WTC11 (cell line): ENCODE measurements around the gene TEX14. TPM values are rescaled to one million over a fixed set of nuclear protein-coding genes. Genes with fewer than 3 reads are reported as not detected.

Experiments
- ATAC-seq: fragments of 200-7000 bp; cut with Tn5 transposase; 2 replicates; pipeline ENCODE4 v1.10.0; 2021; ENCODE audit warnings: mild to moderate bottlenecking, moderate library complexity
- CTCF ChIA-PET: fragments of 300-600 bp; sonication (Branson Sonifier 250); formaldehyde crosslinking; loops from one replicate; lab custom pipeline; 2021; ENCODE audit warnings: antibody characterized with exemption; lab: Charles Lee
- POLR2A ChIA-PET: fragments of 350-600 bp; sonication (Branson Sonifier 250); formaldehyde crosslinking; loops from one replicate; lab custom pipeline; 2021; ENCODE audit warnings: antibody characterized with exemption; lab: Charles Lee
- DNase-seq: peaks from one replicate; pipeline ENCODE4 v3.0.0; 2021; ENCODE audit warnings: low spot score
- H3K27ac Mint-ChIP-seq: 2 replicates; pipeline ENCODE4 v1.8.0; 2021; ENCODE audit warnings: mixed read lengths
- H3K27me3 Mint-ChIP-seq: 2 replicates; pipeline ENCODE4 v1.8.0; 2021; ENCODE audit warnings: low read depth, mild to moderate bottlenecking, moderate library complexity, mixed read lengths
- H3K36me3 Mint-ChIP-seq: 2 replicates; pipeline ENCODE4 v1.8.0; 2021; ENCODE audit warnings: mixed read lengths
- H3K4me1 Mint-ChIP-seq: 2 replicates; pipeline ENCODE4 v1.8.0; 2022; ENCODE audit warnings: mixed read lengths
- H3K4me3 Mint-ChIP-seq: 2 replicates; pipeline ENCODE4 v1.8.0; 2021; ENCODE audit warnings: mild to moderate bottlenecking, moderate library complexity, mixed read lengths
- H3K9me3 Mint-ChIP-seq: 2 replicates; pipeline ENCODE4 v1.8.0; 2021; ENCODE audit warnings: mixed read lengths
- ARID4B ChIP-seq: sonication (generic); formaldehyde crosslinking; IDR thresholded peaks from 2 replicates; pipeline ENCODE4 v1.8.0; 2023; ENCODE audit warnings: missing genetic modification reagents, mild to moderate bottlenecking, borderline replicate concordance
- ATF1 ChIP-seq: sonication (generic); formaldehyde crosslinking; IDR thresholded peaks from 2 replicates; pipeline ENCODE4 v1.8.1; 2023; ENCODE audit warnings: mild to moderate bottlenecking, moderate library complexity, missing genetic modification reagents
- E2F4 ChIP-seq: sonication (generic); formaldehyde crosslinking; IDR thresholded peaks from 2 replicates; pipeline ENCODE4 v1.8.1; 2022; ENCODE audit warnings: low read depth, mild to moderate bottlenecking, moderate library complexity, missing genetic modification reagents, borderline replicate concordance
- ESRRA ChIP-seq: sonication (generic); formaldehyde crosslinking; IDR thresholded peaks from 2 replicates; pipeline ENCODE4 v1.8.1; 2022; ENCODE audit warnings: mild to moderate bottlenecking, missing genetic modification reagents, borderline replicate concordance
- NR3C1 ChIP-seq: sonication (generic); formaldehyde crosslinking; conservative IDR thresholded peaks from 2 replicates; pipeline ENCODE4 v1.8.1; 2023; ENCODE audit warnings: low read depth, mild to moderate bottlenecking, missing genetic modification reagents
- SOX15 ChIP-seq: fragments of 250-450 bp; sonication (Bioruptor Pico); IDR thresholded peaks from 2 replicates; pipeline ENCODE4 v1.9.0; 2021; ENCODE audit warnings: mild to moderate bottlenecking
- SP1 ChIP-seq: sonication (generic); formaldehyde crosslinking; conservative IDR thresholded peaks from 2 replicates; pipeline ENCODE4 v1.8.1; 2022; ENCODE audit warnings: missing genetic modification reagents
- TEAD1 ChIP-seq: sonication (generic); formaldehyde crosslinking; IDR thresholded peaks from 2 replicates; pipeline ENCODE4 v1.8.0; 2022; ENCODE audit warnings: mild to moderate bottlenecking, missing genetic modification reagents
- ZBTB43 ChIP-seq: sonication (generic); formaldehyde crosslinking; IDR thresholded peaks from 2 replicates; pipeline ENCODE4 v1.8.1; 2023; ENCODE audit warnings: mild to moderate bottlenecking, missing genetic modification reagents
- ZNF532 ChIP-seq: fragments of 250-450 bp; sonication (Bioruptor Pico); IDR thresholded peaks from 2 replicates; pipeline ENCODE4 v1.9.0; 2021; ENCODE audit warnings: mild to moderate bottlenecking, borderline replicate concordance
- total RNA-seq: library from RNA; stranded (reverse); gene quantifications from 3 replicates; pipeline ENCODE4 v1.2.3, GENCODE V29; 2021
- TF ChIP-seq, protein P1 (sequence below): sonication (generic); formaldehyde crosslinking; IDR thresholded peaks from 2 replicates; pipeline ENCODE4 v1.8.1; 2022; ENCODE audit warnings: low read depth, missing genetic modification reagents, borderline replicate concordance
- TF ChIP-seq, protein P2 (sequence below): sonication (generic); formaldehyde crosslinking; IDR thresholded peaks from 2 replicates; pipeline ENCODE4 v1.8.0; 2022; ENCODE audit warnings: mild to moderate bottlenecking, missing genetic modification reagents

Gene TEX14
- total RNA-seq, 1 experiment from 2014 or later: 1.4 TPM

DNA sequence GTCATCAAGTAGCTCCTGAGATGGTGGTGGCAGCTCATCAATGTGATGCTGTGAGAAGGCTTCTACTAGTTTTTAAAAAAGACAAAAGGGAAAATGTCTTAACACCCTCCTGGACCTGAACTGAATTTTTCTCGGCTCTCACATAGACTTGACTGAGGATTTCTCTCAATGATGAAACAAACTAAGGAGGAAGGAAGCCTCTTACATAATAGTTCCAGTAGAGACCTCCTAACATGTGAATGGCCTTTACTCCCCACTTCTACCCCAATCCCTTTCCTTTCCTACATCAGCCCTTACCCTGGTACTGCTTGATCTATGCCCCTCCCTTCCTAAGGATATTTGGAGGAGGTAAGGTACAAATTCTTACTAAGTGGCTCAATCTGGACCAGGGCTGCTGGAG is 122.6 kb downstream of the TEX14 start (continued):
- TF ChIP-seq, protein P1, sequence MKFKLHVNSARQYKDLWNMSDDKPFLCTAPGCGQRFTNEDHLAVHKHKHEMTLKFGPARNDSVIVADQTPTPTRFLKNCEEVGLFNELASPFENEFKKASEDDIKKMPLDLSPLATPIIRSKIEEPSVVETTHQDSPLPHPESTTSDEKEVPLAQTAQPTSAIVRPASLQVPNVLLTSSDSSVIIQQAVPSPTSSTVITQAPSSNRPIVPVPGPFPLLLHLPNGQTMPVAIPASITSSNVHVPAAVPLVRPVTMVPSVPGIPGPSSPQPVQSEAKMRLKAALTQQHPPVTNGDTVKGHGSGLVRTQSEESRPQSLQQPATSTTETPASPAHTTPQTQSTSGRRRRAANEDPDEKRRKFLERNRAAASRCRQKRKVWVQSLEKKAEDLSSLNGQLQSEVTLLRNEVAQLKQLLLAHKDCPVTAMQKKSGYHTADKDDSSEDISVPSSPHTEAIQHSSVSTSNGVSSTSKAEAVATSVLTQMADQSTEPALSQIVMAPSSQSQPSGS: no peak
- no peak for TF ChIP-seq ZBTB43 (CRISPR knock-in tag)
- TF ChIP-seq ESRRA (CRISPR knock-in tag): no peak

DNA sequence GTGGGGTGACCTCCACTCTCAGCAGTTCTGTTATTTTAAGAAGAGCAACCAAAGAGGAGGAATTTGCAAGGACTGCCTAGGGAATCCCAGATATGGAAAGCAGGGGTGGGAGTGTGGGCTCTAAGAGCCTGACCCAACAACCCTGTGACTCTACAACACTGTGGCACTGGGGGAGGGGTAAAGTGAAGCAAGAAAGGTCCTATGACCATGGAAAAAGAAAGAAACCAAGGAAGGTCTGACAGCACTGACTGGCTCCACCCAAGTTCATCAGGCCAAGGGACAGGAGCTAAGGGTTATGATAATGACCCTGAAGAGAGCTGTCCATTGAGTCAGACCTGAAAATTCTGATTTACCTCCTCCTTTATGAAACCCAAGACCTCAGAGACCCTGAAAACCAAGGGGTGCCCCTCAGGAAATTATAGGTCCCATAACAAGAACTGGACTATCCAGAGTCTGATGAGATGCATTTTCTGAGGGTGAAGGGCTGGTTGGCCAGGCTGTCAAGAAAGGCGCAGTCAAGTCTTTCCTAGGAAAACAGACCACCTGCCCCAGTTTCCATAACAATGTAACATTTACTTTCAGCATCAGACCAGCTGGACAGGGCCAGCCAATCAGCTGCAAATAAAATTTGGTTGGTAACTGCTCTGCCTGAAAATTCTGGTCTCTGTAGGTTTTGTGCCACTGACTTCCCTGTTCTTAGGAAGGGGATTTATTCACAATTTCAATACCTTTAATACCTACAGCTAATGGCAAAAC is 123.6 kb downstream of the TEX14 start:
- TF ChIP-seq ZNF532 (CRISPR knock-in tag) (no peak), E2F4 (no peak), TEAD1 (CRISPR knock-in tag) (no peak), ATF1 (CRISPR knock-in tag) (no peak), SP1 (CRISPR knock-in tag) (no peak), ARID4B (no peak), NR3C1 (CRISPR knock-in tag) (no peak), SOX15 (CRISPR knock-in tag) (no peak)
- TF ChIP-seq, protein P2, sequence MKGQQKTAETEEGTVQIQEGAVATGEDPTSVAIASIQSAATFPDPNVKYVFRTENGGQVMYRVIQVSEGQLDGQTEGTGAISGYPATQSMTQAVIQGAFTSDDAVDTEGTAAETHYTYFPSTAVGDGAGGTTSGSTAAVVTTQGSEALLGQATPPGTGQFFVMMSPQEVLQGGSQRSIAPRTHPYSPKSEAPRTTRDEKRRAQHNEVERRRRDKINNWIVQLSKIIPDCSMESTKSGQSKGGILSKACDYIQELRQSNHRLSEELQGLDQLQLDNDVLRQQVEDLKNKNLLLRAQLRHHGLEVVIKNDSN (CRISPR knock-in tag): no peak
- no peaks in the 10 kb centered on the region for H3K36me3 Mint-ChIP-seq
- no peak overlapping the region for H3K4me3 Mint-ChIP-seq
- ATAC-seq (no peak), DNase-seq (no peak)
- H3K4me1 Mint-ChIP-seq: peaks cover 43% of the 10 kb centered on the region
- no peaks in the 10 kb centered on the region for H3K9me3 Mint-ChIP-seq
- CTCF ChIA-PET: interaction anchor here (3.2 to 5.0 kb wide), 2 partner anchors 10 to 27 kb away, joined by 8 to 23 read pairs; no protein-coding TSS in a partner anchor
- no peaks in the 10 kb centered on the region for H3K27me3 Mint-ChIP-seq
- no peak overlapping the region; the same call in 1 of the 2 replicates for H3K27ac Mint-ChIP-seq
- POLR2A ChIA-PET: interaction anchor here (1.1 kb wide), 1 partner anchor 53 kb away, joined by 3 read pairs; the partner anchor contains the start of gene MTMR4
